Spleen (tissue), 11 donors: ENCODE data around the gene HTRA2. TPM values are rescaled to one million over a fixed set of nuclear protein-coding genes. Genes with fewer than 3 reads are reported as not detected.

Experiments used
- DNase-seq: peaks from one replicate; pipeline ENCODE4 v3.0.0-alpha.2; 2020
- H3K27ac ChIP-seq, 8 donors: fragments of 200-600 bp; sonication (generic) in 7 of 8; 1 replicate in 4 of 8; 2 replicates in 4 of 8; pipeline versions ENCODE4 v1.5.0 to v1.8.0; 2016 to 2021; ENCODE audit warnings: inconsistent platforms in 4 of 8, mild to moderate bottlenecking in 4 of 8, moderate library complexity in 1 of 8
- H3K27me3 ChIP-seq, 7 donors: fragments of 200-600 bp; sonication (generic) in 6 of 7; replicated peaks in 1 of 7; 1 replicate in 4 of 7; 2 replicates in 3 of 7; pipeline versions ENCODE4 v1.5.0 to v1.8.0; 2016 to 2021; ENCODE audit warnings: inconsistent platforms in 3 of 7, mild to moderate bottlenecking in 1 of 7
- H3K36me3 ChIP-seq, 6 donors: fragments of 200-600 bp; sonication (generic) in 5 of 6; 1 replicate in 4 of 6; 2 replicates in 2 of 6; pipeline versions ENCODE4 v1.5.0 to v1.8.0; 2016 to 2021; ENCODE audit warnings: inconsistent platforms in 2 of 6
- H3K4me1 ChIP-seq, 6 donors: fragments of 200-600 bp; sonication (generic) in 5 of 6; 1 replicate in 3 of 6; 2 replicates in 3 of 6; pipeline versions ENCODE4 v1.5.0 to v1.8.0; 2016 to 2021; ENCODE audit warnings: inconsistent platforms in 3 of 6
- H3K4me3 ChIP-seq, 8 donors: fragments of 200-600 bp; sonication (generic) in 7 of 8; 1 replicate in 4 of 8; 2 replicates in 4 of 8; pipeline versions ENCODE4 v1.5.0 to v1.8.0; 2016 to 2021; ENCODE audit warnings: inconsistent platforms in 4 of 8, mild to moderate bottlenecking in 4 of 8, moderate library complexity in 2 of 8
- H3K9me3 ChIP-seq, 8 donors: fragments of 200-600 bp; sonication (generic) in 7 of 8; 1 replicate in 4 of 8; 2 replicates in 4 of 8; pipeline versions ENCODE4 v1.5.0 to v1.8.0; 2016 to 2021; ENCODE audit warnings: inconsistent platforms in 4 of 8
- POLR2A ChIP-seq, 3 donors: fragments of 450-650 bp; IDR thresholded peaks; one replicate each; pipeline ENCODE4 v1.5.1; 2017; ENCODE audit warnings: antibody characterized with exemption in 3 of 3, mild to moderate bottlenecking in 1 of 3
- POLR2AphosphoS5 ChIP-seq, 3 donors: sonication (generic); formaldehyde crosslinking; IDR thresholded peaks; one replicate each; pipeline ENCODE4 v1.5.1; 2017; ENCODE audit warnings: antibody characterized with exemption in 3 of 3
- WGBS, 5 donors: extraction: QIAGEN DNeasy Blood & Tissue Kit in 3 of 5; methylation state at CpG; one replicate each; pipeline versions ENCODE4 v1.1.5 to v1.1.7; 2013 to 2018; 5-methylcytosine and 5-hydroxymethylcytosine counted together
- intact Hi-C: fragments of 100-400 bp; cut with DNase I; formaldehyde crosslinking; loops from one replicate; pipeline ENCODE4 v1.15.0; 2023; ENCODE audit warnings: low total_unique reads
- polyA plus RNA-seq, 3 donors: library from polyadenylated mRNA; stranded (reverse); fragments of 200-250 nt; gene quantifications; one replicate each; pipeline ENCODE4 v1.2.1, GENCODE V29; 2013
- total RNA-seq, 7 donors: library from RNA; depleted of rRNA in 3 of 7; stranded (reverse); fragments of >200 nt in 3 of 7; fragmentation: NEBNext Ultra II Directional in 4 of 7; extraction: Animal tissue kit (Norgen Biotek cat#: 25700) in 4 of 7; gene quantifications; one replicate each; pipeline versions ENCODE4 v1.1.0 to v1.2.1, GENCODE V29; 2016 to 2021
- TF ChIP-seq, protein P1 (sequence below), 11 experiments: fragments of 200-600 bp in 7 of 11; fragments of 450-650 bp in 4 of 11; sonication (generic) in 4 of 11; IDR thresholded peaks in 8 of 11; conservative IDR thresholded peaks in 3 of 11; 1 replicate in 7 of 11; 2 replicates in 4 of 11; pipeline versions ENCODE4 v1.4.0 to v1.8.0; 2016 to 2021; ENCODE audit warnings: antibody characterized with exemption in 11 of 11, inconsistent platforms in 4 of 11, mild to moderate bottlenecking in 1 of 11
- donor health status: healthy with polysubstance abuse.
- donor health status: DM: no; HTN: no; CAD: no; lungs with moderate emphysema.
- donor health status: DM: no; HTN: no; CAD: no.
- donor health status: Bipolar disorder and iron deficiency.
- donor health status: healthy.
- donor health status: DM: no; HTN: no; CAD: no.
- donor health status: DM: yes; HTN: yes; CAD: no.

Gene HTRA2
- total and polyA plus RNA-seq, 10 donors, result 34.2 to 58.7 (median 42.9) TPM

DNA sequence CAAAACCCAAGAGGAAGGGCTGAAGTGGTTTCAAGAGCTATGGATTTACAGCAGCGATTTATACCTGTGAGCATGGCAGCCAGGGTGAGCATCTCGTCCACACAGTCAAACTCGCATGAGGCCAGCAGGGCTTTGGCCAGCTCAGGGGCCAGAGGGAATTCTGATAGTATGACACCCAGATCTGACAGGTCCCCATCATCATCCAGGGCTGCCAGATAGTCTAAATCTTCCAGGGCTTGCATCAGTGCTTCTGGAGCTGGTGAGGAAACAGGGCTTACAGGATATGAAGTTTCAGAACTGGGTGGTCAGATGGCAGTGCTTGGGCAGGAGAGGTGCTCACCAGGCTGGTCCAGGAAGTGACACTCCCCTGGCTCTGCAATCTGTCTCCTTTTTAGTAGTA lies 7.2 kb upstream of the HTRA2 start:
- H3K27ac ChIP-seq, result no peak overlapping the region
- H3K4me1 ChIP-seq, result peaks cover 0 to 15% (median 2%) of the 10 kb centered on the region in 6 donors
- TF ChIP-seq, protein P1, sequence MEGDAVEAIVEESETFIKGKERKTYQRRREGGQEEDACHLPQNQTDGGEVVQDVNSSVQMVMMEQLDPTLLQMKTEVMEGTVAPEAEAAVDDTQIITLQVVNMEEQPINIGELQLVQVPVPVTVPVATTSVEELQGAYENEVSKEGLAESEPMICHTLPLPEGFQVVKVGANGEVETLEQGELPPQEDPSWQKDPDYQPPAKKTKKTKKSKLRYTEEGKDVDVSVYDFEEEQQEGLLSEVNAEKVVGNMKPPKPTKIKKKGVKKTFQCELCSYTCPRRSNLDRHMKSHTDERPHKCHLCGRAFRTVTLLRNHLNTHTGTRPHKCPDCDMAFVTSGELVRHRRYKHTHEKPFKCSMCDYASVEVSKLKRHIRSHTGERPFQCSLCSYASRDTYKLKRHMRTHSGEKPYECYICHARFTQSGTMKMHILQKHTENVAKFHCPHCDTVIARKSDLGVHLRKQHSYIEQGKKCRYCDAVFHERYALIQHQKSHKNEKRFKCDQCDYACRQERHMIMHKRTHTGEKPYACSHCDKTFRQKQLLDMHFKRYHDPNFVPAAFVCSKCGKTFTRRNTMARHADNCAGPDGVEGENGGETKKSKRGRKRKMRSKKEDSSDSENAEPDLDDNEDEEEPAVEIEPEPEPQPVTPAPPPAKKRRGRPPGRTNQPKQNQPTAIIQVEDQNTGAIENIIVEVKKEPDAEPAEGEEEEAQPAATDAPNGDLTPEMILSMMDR (IDR thresholded peaks at IDR 0.05 in 8 of 11, conservative IDR thresholded peaks at IDR 0.05 in 3 of 11), result no peak
- TF ChIP-seq POLR2AphosphoS5 (IDR thresholded peaks at IDR 0.05) (no peak), POLR2A (IDR thresholded peaks at IDR 0.05) (no peak)
- peaks cover 0 to 35% (median 21%) of the 10 kb centered on the region in 7 donors for H3K27me3 ChIP-seq
- H3K36me3 ChIP-seq, result peaks cover 0 to 32% (median 22%) of the 10 kb centered on the region in 6 donors
- intact Hi-C loops, result no loop called here
- H3K4me3 ChIP-seq, result no peak overlapping the region
- 78 to 90% (median 83%) methylated on average over 3 of the region's 3 CpGs for WGBS, 5 donors
- no peaks in the 10 kb centered on the region for H3K9me3 ChIP-seq
- DNase-seq, result peak; percentile 48

DNA sequence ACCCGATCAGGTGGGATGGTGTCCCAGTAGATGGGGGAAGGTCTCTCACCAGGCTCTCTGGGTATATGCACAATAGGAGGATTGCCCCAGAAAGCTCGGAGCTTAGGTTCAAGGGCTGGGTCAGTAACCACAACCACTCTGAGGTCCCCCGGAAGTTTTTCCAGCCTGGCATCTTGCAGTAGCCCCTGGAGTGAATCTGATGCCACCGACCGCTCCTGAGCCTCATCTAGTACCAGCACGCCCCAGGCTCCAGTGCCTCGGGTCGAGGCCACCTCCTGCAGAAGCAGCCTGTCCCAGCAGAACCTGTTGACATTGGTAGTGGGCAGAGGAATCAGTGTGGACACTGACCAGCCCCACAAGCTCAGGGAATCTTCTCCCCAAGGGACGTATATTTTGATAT lies 5.7 kb upstream of the HTRA2 start:
- TF ChIP-seq POLR2AphosphoS5 (IDR thresholded peaks at IDR 0.05) (no peak), POLR2A (IDR thresholded peaks at IDR 0.05) (no peak)
- TF ChIP-seq, protein P1 (IDR thresholded peaks at IDR 0.05 in 8 of 11, conservative IDR thresholded peaks at IDR 0.05 in 3 of 11), result no peak
- Histone ChIP-seq H3K27ac (no peak overlapping the region), H3K9me3 (no peaks in the 10 kb centered on the region), H3K36me3 (peaks cover 0 to 42% (median 30%) of the 10 kb centered on the region in 6 donors), H3K27me3 (peaks cover 0 to 20% (median 6%) of the 10 kb centered on the region in 7 donors), H3K4me1 (peaks cover 8 to 30% (median 17%) of the 10 kb centered on the region in 6 donors), H3K4me3 (no peak overlapping the region)
- peak; percentile 55 for DNase-seq
- intact Hi-C loops, result no loop called here
- WGBS, 5 donors, result 87 to 93% (median 90%) methylated on average over 5 to 9 of the region's 9 CpGs

DNA sequence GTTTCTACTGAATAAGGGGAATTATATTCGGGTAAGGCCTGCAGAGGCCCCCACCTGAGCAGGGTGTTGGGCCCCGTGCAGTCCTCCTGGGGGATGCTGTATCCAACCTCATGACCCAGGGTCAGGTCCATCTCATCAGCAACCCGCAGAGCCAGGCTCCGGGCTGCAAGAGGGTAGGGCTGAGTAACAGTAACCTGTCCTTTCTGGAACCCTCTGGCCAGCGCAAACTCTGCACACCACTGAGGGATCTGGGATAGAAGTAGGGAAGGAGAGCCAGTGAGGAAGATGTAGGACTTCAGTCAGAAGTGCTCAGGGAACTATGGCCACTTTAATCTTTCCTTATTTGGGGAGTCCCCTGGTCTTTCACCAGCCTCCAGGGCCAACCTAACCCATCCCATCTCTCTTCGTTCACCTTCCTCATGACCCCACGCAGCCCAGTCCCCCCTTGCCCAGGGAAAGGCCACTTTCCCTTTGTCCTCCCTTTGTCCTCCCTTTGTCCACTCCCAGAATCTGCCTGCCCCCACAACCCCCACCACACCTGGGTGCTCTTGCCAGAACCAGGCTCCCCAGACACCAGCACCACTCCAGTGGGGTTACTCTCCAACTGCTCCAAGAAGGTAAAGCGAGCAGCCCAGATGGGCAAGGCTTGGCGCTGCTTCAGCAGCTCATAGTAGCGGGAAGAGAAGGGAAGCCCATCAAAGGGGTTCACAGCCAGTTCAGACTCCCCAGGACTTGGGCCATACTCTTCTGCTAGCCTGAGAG lies 4.6 kb upstream of the HTRA2 start:
- H3K4me3 ChIP-seq, result no peak overlapping the region
- 88 to 96% (median 95%) methylated on average over 9 to 10 of the region's 10 CpGs for WGBS, 5 donors
- H3K27ac ChIP-seq, result no peak overlapping the region
- no peaks in the 10 kb centered on the region for H3K9me3 ChIP-seq
- H3K27me3 ChIP-seq, result peaks cover 0 to 9% (median 0%) of the 10 kb centered on the region in 7 donors
- H3K36me3 ChIP-seq, result peaks cover 0 to 42% (median 30%) of the 10 kb centered on the region in 6 donors
- TF ChIP-seq POLR2AphosphoS5 (IDR thresholded peaks at IDR 0.05), result no peak
- TF ChIP-seq, protein P1 (IDR thresholded peaks at IDR 0.05 in 8 of 11, conservative IDR thresholded peaks at IDR 0.05 in 3 of 11), result no peak
- no peak for TF ChIP-seq POLR2A (IDR thresholded peaks at IDR 0.05)
- intact Hi-C loops, result no loop called here
- H3K4me1 ChIP-seq, result peaks cover 8 to 33% (median 18%) of the 10 kb centered on the region in 6 donors
- peak; percentile 69 for DNase-seq
